T-cell (primary cell): ENCODE data around the gene ALG3. TPM values are rescaled to one million over a fixed set of nuclear protein-coding genes. Genes with fewer than 3 reads are reported as not detected.

Source experiments
- ATAC-seq, 4 experiments: fragments of 200-7000 bp in 3 of 4; fragments of 150-1000 bp in 1 of 4; cut with Tn5 transposase; replicated peaks in 1 of 4; 1 replicate in 3 of 4; 2 replicates in 1 of 4; pipeline ENCODE4 v1.10.0; 2021; ENCODE audit warnings: moderate library complexity in 3 of 4, mild to moderate bottlenecking in 2 of 4, moderate number of reproducible peaks in 1 of 4
- CTCF ChIA-PET, 2 donors: fragments of 300-600 bp; sonication (Branson Sonifier 250); formaldehyde crosslinking; loops; one replicate each; lab custom pipeline; 2022; ENCODE audit warnings: antibody characterized with exemption in 2 of 2; lab: Charles Lee
- POLR2A ChIA-PET, 2 donors: fragments of 300-600 bp; sonication (Branson Sonifier 250); formaldehyde crosslinking; loops; one replicate each; lab custom pipeline; 2022; ENCODE audit warnings: antibody characterized with exemption in 2 of 2; lab: Charles Lee
- DNase-seq, 35 experiments: peaks; one replicate each; pipeline versions ENCODE4 v3.0.0 to v3.0.0-alpha.2; 2013 to 2023
- H3K27ac ChIP-seq: one replicate; pipeline ENCODE4 v1.5.1; 2013; ENCODE audit warnings: low read length
- H3K27me3 ChIP-seq, 2 experiments: replicated peaks in 1 of 2; 1 replicate in 1 of 2; 2 replicates in 1 of 2; pipeline versions ENCODE4 v1.6.1 to v1.7.0; 2013; ENCODE audit warnings: low read length in 1 of 2, mixed read lengths in 1 of 2; ENCODE audit not compliant: control insufficient read depth in 2 of 2, insufficient read depth in 2 of 2; ENCODE audit errors: extremely low read depth in 1 of 2
- H3K36me3 ChIP-seq, 2 donors: 1 replicate in 1 of 2; 2 replicates in 1 of 2; pipeline versions ENCODE4 v1.6.1 to v1.7.0; 2013; ENCODE audit warnings: low read length in 1 of 2; ENCODE audit not compliant: control insufficient read depth in 2 of 2, insufficient read depth in 1 of 2; ENCODE audit errors: extremely low read depth in 1 of 2
- H3K4me1 ChIP-seq, 2 experiments: 1 replicate in 1 of 2; 2 replicates in 1 of 2; pipeline versions ENCODE4 v1.6.1 to v1.7.0; 2013; ENCODE audit warnings: low read length in 2 of 2, mixed read lengths in 1 of 2; ENCODE audit not compliant: insufficient read depth in 2 of 2, control insufficient read depth in 1 of 2; ENCODE audit errors: extremely low read depth in 1 of 2
- H3K4me3 ChIP-seq, 2 donors: 1 replicate in 1 of 2; 2 replicates in 1 of 2; pipeline versions ENCODE4 v1.5.1 to v1.7.0; 2013; ENCODE audit warnings: mild to moderate bottlenecking in 2 of 2, low read length in 1 of 2, moderate library complexity in 1 of 2; ENCODE audit not compliant: control insufficient read depth in 1 of 2; ENCODE audit errors: extremely low read depth in 1 of 2
- H3K9me3 ChIP-seq: 2 replicates; pipeline ENCODE4 v1.7.0; 2013
- H3K27ac Mint-ChIP-seq, 2 donors: one replicate each; pipeline ENCODE4 v1.8.0; 2020 to 2021; ENCODE audit warnings: mild to moderate bottlenecking in 2 of 2, mixed read lengths in 2 of 2
- H3K27me3 Mint-ChIP-seq, 2 donors: one replicate each; pipeline ENCODE4 v1.8.0; 2021 to 2022; ENCODE audit warnings: mixed read lengths in 2 of 2
- H3K36me3 Mint-ChIP-seq: one replicate; pipeline ENCODE4 v1.8.0; 2021; ENCODE audit warnings: mixed read lengths
- H3K4me1 Mint-ChIP-seq, 3 donors: one replicate each; pipeline ENCODE4 v1.8.0; 2020 to 2022; ENCODE audit warnings: mixed read lengths in 3 of 3, mild to moderate bottlenecking in 1 of 3
- H3K4me3 Mint-ChIP-seq, 3 donors: one replicate each; pipeline ENCODE4 v1.8.0; 2020 to 2022; ENCODE audit warnings: mild to moderate bottlenecking in 3 of 3, mixed read lengths in 3 of 3, moderate library complexity in 3 of 3
- H3K9me3 Mint-ChIP-seq, 3 donors: one replicate each; pipeline ENCODE4 v1.8.0; 2020 to 2022; ENCODE audit warnings: mixed read lengths in 3 of 3
- WGBS: methylation state at CpG from one replicate; pipeline ENCODE4 v1.1.5; 2013; ENCODE audit warnings: missing lambda C conversion rate; ENCODE audit not compliant: insufficient coverage; 5-methylcytosine and 5-hydroxymethylcytosine counted together
- total RNA-seq, 35 experiments: library from RNA in 6 of 35; stranded (reverse) in 6 of 35; fragments of 120-200 nt in 1 of 35; gene quantifications; one replicate each; pipeline versions ENCODE4 v1.2.1 to v1.2.4 and lab custom pipeline; 2013 to 2026

Gene ALG3
- total RNA-seq, 5 donors from 2014 or later (not counting 1 experiment from before 2014, with no cell fraction given) = 18.7 to 43.1 (median 39.9) TPM

GRCh38 chr3:184290331-184290730, 41.6 kb upstream of the ALG3 start:
- Histone ChIP-seq H3K27me3 (peaks cover 0 to 23% of the 10 kb centered on the region in 2 experiments), H3K36me3 (no peaks in the 10 kb centered on the region), H3K4me1 (peaks cover 0 to 4% of the 10 kb centered on the region in 2 experiments), H3K27ac (no peak overlapping the region), H3K4me3 (no peak overlapping the region), H3K9me3 (no peaks in the 10 kb centered on the region)
- no peak overlapping the region for H3K4me3 Mint-ChIP-seq
- H3K4me1 Mint-ChIP-seq = no peaks in the 10 kb centered on the region
- peaks cover 18 to 21% of the 10 kb centered on the region in 2 donors for H3K27me3 Mint-ChIP-seq
- no peak for DNase-seq
- no peaks in the 10 kb centered on the region for H3K9me3 Mint-ChIP-seq
- no peaks in the 10 kb centered on the region for H3K36me3 Mint-ChIP-seq
- WGBS = 94% methylated on average over 3 of the region's 10 CpGs
- CTCF ChIA-PET = interaction anchor here in 1 of 2 donors (0.8 kb wide), 1 partner anchor 19 kb away, joined by 9 read pairs; no protein-coding TSS in a partner anchor
- POLR2A ChIA-PET = no interaction called here
- ATAC-seq = no peak
- no peak overlapping the region for H3K27ac Mint-ChIP-seq

- Histone ChIP-seq H3K4me1 (peaks cover 0 to 4% of the 10 kb centered on the region in 2 experiments), H3K9me3 (no peaks in the 10 kb centered on the region), H3K27me3 (peaks cover 0 to 30% of the 10 kb centered on the region in 2 experiments), H3K27ac (no peak overlapping the region), H3K4me3 (no peak overlapping the region), H3K36me3 (no peaks in the 10 kb centered on the region)
- Mint-ChIP-seq H3K9me3 (no peaks in the 10 kb centered on the region), H3K4me3 (no peak overlapping the region), H3K4me1 (no peaks in the 10 kb centered on the region), H3K36me3 (no peaks in the 10 kb centered on the region), H3K27ac (no peak overlapping the region), H3K27me3 (peaks cover 18 to 25% of the 10 kb centered on the region in 2 donors)
- WGBS = 4% methylated on average over 4 of the region's 10 CpGs
- DNase-seq (peak in 28 of 35 experiments; percentile 10 to 68 (median 40)), ATAC-seq (peak; percentile 45 to 79 (median 64))
- CTCF ChIA-PET = interaction anchor here (0.6 to 1.4 kb wide), 4 partner anchors 18 to 394 kb away, joined by 3 to 9 read pairs (median 4); no protein-coding TSS in a partner anchor
- POLR2A ChIA-PET = interaction anchor here in 1 of 2 donors (0.5 kb wide), 1 partner anchor 92 kb away, joined by 3 read pairs; no protein-coding TSS in a partner anchor
These were observed 40.7 kb upstream of the ALG3 start for GRCh38 chr3:184289426-184289938.

- no peak overlapping the region for H3K27ac Mint-ChIP-seq
- Histone ChIP-seq H3K4me1 (peaks cover 0 to 4% of the 10 kb centered on the region in 2 experiments), H3K27me3 (peaks cover 0 to 25% of the 10 kb centered on the region in 2 experiments), H3K27ac (no peak overlapping the region), H3K36me3 (no peaks in the 10 kb centered on the region), H3K9me3 (no peaks in the 10 kb centered on the region), H3K4me3 (no peak overlapping the region)
- no peaks in the 10 kb centered on the region for H3K4me1 Mint-ChIP-seq
- DNase-seq (peak in 2 of 35 experiments; percentile 15 to 35), ATAC-seq (peak in 3 of 4 experiments; percentile 37 to 48 (median 39))
- H3K27me3 Mint-ChIP-seq = peaks cover 18 to 32% of the 10 kb centered on the region in 2 donors
- no peak overlapping the region for H3K4me3 Mint-ChIP-seq
- 39% methylated on average over 4 of the region's 4 CpGs for WGBS
- CTCF ChIA-PET = interaction anchor here (0.5 to 1.0 kb wide), 3 partner anchors 57 to 270 kb away, joined by 3 read pairs; no protein-coding TSS in a partner anchor
- POLR2A ChIA-PET = no interaction called here
- no peaks in the 10 kb centered on the region for H3K9me3 Mint-ChIP-seq
- H3K36me3 Mint-ChIP-seq = no peaks in the 10 kb centered on the region
These were observed 35.9 kb upstream of the ALG3 start for GRCh38 chr3:184284696-184285095.

GRCh38 chr3:184283681-184284080, 34.9 kb upstream of the ALG3 start:
- H3K9me3 ChIP-seq = no peaks in the 10 kb centered on the region
- POLR2A ChIA-PET = no interaction called here
- peaks cover 0 to 18% of the 10 kb centered on the region in 2 experiments for H3K27me3 ChIP-seq
- WGBS = 87% methylated on average over 7 of the region's 8 CpGs
- Mint-ChIP-seq H3K4me3 (no peak overlapping the region), H3K9me3 (no peaks in the 10 kb centered on the region), H3K27ac (no peak overlapping the region), H3K36me3 (no peaks in the 10 kb centered on the region), H3K4me1 (no peaks in the 10 kb centered on the region), H3K27me3 (peaks cover 19 to 37% of the 10 kb centered on the region in 2 donors)
- H3K36me3 ChIP-seq = no peaks in the 10 kb centered on the region
- ATAC-seq (no peak), DNase-seq (no peak)
- no peaks in the 10 kb centered on the region for H3K4me1 ChIP-seq
- CTCF ChIA-PET = interaction anchor here in 1 of 2 donors (0.6 kb wide), 1 partner anchor 361 kb away, joined by 4 read pairs; no protein-coding TSS in a partner anchor
- no peak overlapping the region for H3K4me3 ChIP-seq
- H3K27ac ChIP-seq = no peak overlapping the region

- WGBS = 76% methylated on average over 2 of the region's 4 CpGs
- Histone ChIP-seq H3K27ac (no peak overlapping the region), H3K36me3 (no peaks in the 10 kb centered on the region), H3K4me1 (no peaks in the 10 kb centered on the region), H3K27me3 (peaks cover 0 to 23% of the 10 kb centered on the region in 2 experiments), H3K4me3 (no peak overlapping the region), H3K9me3 (no peaks in the 10 kb centered on the region)
- Mint-ChIP-seq H3K4me1 (no peaks in the 10 kb centered on the region), H3K9me3 (no peaks in the 10 kb centered on the region), H3K36me3 (no peaks in the 10 kb centered on the region), H3K27me3 (peaks cover 22 to 43% of the 10 kb centered on the region in 2 donors), H3K27ac (no peak overlapping the region), H3K4me3 (no peak overlapping the region)
- ChIA-PET CTCF (interaction anchor here in 1 of 2 donors (1.4 kb wide), 1 partner anchor 11 kb away, joined by 3 read pairs; no protein-coding TSS in a partner anchor), POLR2A (no interaction called here)
- DNase-seq (no peak), ATAC-seq (no peak)
These were observed 34.2 kb upstream of the ALG3 start for GRCh38 chr3:184282941-184283340.

- H3K27ac ChIP-seq = no peak overlapping the region
- Mint-ChIP-seq H3K27me3 (peaks cover 34 to 46% of the 10 kb centered on the region in 2 donors), H3K36me3 (no peaks in the 10 kb centered on the region), H3K4me1 (peaks cover 6 to 9% (median 9%) of the 10 kb centered on the region in 3 donors), H3K27ac (no peak overlapping the region), H3K9me3 (no peaks in the 10 kb centered on the region), H3K4me3 (no peak overlapping the region)
- H3K36me3 ChIP-seq = no peaks in the 10 kb centered on the region
- peaks cover 0 to 6% of the 10 kb centered on the region in 2 experiments for H3K4me1 ChIP-seq
- no peaks in the 10 kb centered on the region for H3K9me3 ChIP-seq
- peaks cover 11 to 46% of the 10 kb centered on the region in 2 experiments for H3K27me3 ChIP-seq
- ChIA-PET CTCF (no interaction called here), POLR2A (no interaction called here)
- no peak for ATAC-seq
- H3K4me3 ChIP-seq = no peak overlapping the region
- 84% methylated on average over 6 of the region's 6 CpGs for WGBS
- DNase-seq = no peak
These were observed 28.6 kb upstream of the ALG3 start for GRCh38 chr3:184277366-184277765.
